Skeletal muscle tissue (tissue), 4 donors: ENCODE results near the gene RAB22A. TPM values are rescaled to one million over a fixed set of nuclear protein-coding genes. Genes with fewer than 3 reads are reported as not detected.
A peak's percentile ranks its signal among the peaks of the same experiment; 100 is the strongest.

ENCODE experiments used
- H3K27ac ChIP-seq: one replicate; pipeline ENCODE4 v1.7.0; 2013; ENCODE audit warnings: mild to moderate bottlenecking, low read depth, low read length, inconsistent platforms
- H3K27me3 ChIP-seq, 3 donors: one replicate each; pipeline ENCODE4 v1.7.0; 2013; ENCODE audit warnings: low read length in 3 of 3; ENCODE audit not compliant: control insufficient read depth in 3 of 3, insufficient read depth in 3 of 3
- H3K36me3 ChIP-seq, 3 donors: one replicate each; pipeline ENCODE4 v1.7.0; 2013; ENCODE audit warnings: low read length in 3 of 3; ENCODE audit not compliant: control insufficient read depth in 3 of 3, insufficient read depth in 3 of 3
- H3K4me1 ChIP-seq, 3 donors: one replicate each; pipeline ENCODE4 v1.7.0; 2013; ENCODE audit warnings: low read length in 3 of 3, mild to moderate bottlenecking in 3 of 3; ENCODE audit not compliant: control insufficient read depth in 3 of 3, insufficient read depth in 3 of 3
- H3K4me3 ChIP-seq, 3 donors: one replicate each; pipeline ENCODE4 v1.7.0; 2013; ENCODE audit warnings: low read length in 3 of 3
- H3K9ac ChIP-seq, 3 donors: one replicate each; pipeline ENCODE4 v1.7.0; 2013; ENCODE audit warnings: low read length in 3 of 3, mild to moderate bottlenecking in 3 of 3, moderate library complexity in 2 of 3, low read depth in 1 of 3
- H3K9me3 ChIP-seq, 3 donors: one replicate each; pipeline ENCODE4 v1.7.0; 2013; ENCODE audit warnings: low read length in 3 of 3; ENCODE audit not compliant: control insufficient read depth in 3 of 3
- total RNA-seq: library from RNA; depleted of rRNA; stranded (reverse); fragments of >200 nt; gene quantifications from one replicate; pipeline ENCODE4 v1.2.3, GENCODE V29; 2014
- donor health status: Osteomylitis.

The RAB22A gene
- total RNA-seq, 1 donor from 2014 or later, result 10.4 TPM

GRCh38 chr20:58390659-58391035 is 81.1 kb downstream of the RAB22A start:
- Histone ChIP-seq H3K4me3 (peak overlapping the region; percentile 81 to 98 (median 90)), H3K27me3 (no peaks in the 10 kb centered on the region), H3K27ac (no peak overlapping the region), H3K4me1 (peaks cover 25 to 37% (median 29%) of the 10 kb centered on the region in 3 donors), H3K9me3 (peaks cover 0 to 2% (median 0%) of the 10 kb centered on the region in 3 donors), H3K36me3 (peaks cover 0 to 5% (median 5%) of the 10 kb centered on the region in 3 donors), H3K9ac (no peak overlapping the region)

- Histone ChIP-seq H3K9me3 (peaks cover 0 to 2% (median 0%) of the 10 kb centered on the region in 3 donors), H3K4me3 (no peak overlapping the region), H3K36me3 (peaks cover 0 to 5% (median 5%) of the 10 kb centered on the region in 3 donors), H3K27ac (no peak overlapping the region), H3K27me3 (no peaks in the 10 kb centered on the region), H3K9ac (no peak overlapping the region), H3K4me1 (peaks cover 29 to 43% (median 30%) of the 10 kb centered on the region in 3 donors)
These were observed 82.8 kb downstream of the RAB22A start for GRCh38 chr20:58392286-58392685.

GRCh38 chr20:58393299-58393698 is 83.8 kb downstream of the RAB22A start:
- H3K36me3 ChIP-seq, result peaks cover 0 to 5% (median 5%) of the 10 kb centered on the region in 3 donors
- H3K9ac ChIP-seq, result no peak overlapping the region
- no peak overlapping the region for H3K27ac ChIP-seq

GRCh38 chr20:58394801-58395200 is 85.3 kb downstream of the RAB22A start:
- Histone ChIP-seq H3K27ac (no peak overlapping the region), H3K4me1 (peaks cover 37 to 48% (median 39%) of the 10 kb centered on the region in 3 donors)

More at GRCh38 chr20:58393299-58393698, 83.8 kb downstream of the RAB22A start:
- H3K4me1 ChIP-seq, result peaks cover 35 to 48% (median 36%) of the 10 kb centered on the region in 3 donors
- H3K27me3 ChIP-seq, result no peaks in the 10 kb centered on the region
- H3K9me3 ChIP-seq, result no peaks in the 10 kb centered on the region
- H3K4me3 ChIP-seq, result no peak overlapping the region

GRCh38 chr20:58395604-58396003 is 86.1 kb downstream of the RAB22A start:
- Histone ChIP-seq H3K9ac (no peak overlapping the region), H3K27me3 (no peaks in the 10 kb centered on the region), H3K36me3 (peaks cover 0 to 2% (median 1%) of the 10 kb centered on the region in 3 donors), H3K9me3 (no peaks in the 10 kb centered on the region), H3K27ac (no peak overlapping the region), H3K4me3 (no peak overlapping the region), H3K4me1 (peaks cover 29 to 43% (median 34%) of the 10 kb centered on the region in 3 donors)

More at GRCh38 chr20:58394801-58395200, 85.3 kb downstream of the RAB22A start:
- H3K4me3 ChIP-seq, result no peak overlapping the region
- H3K27me3 ChIP-seq, result no peaks in the 10 kb centered on the region
- H3K36me3 ChIP-seq, result peaks cover 0 to 5% (median 5%) of the 10 kb centered on the region in 3 donors
- H3K9me3 ChIP-seq, result no peaks in the 10 kb centered on the region
- no peak overlapping the region for H3K9ac ChIP-seq

GRCh38 chr20:58397429-58397828 is 87.9 kb downstream of the RAB22A start:
- peaks cover 19 to 38% (median 20%) of the 10 kb centered on the region in 3 donors for H3K4me1 ChIP-seq
- H3K27ac ChIP-seq, result no peak overlapping the region
- no peak overlapping the region for H3K9ac ChIP-seq
- no peaks in the 10 kb centered on the region for H3K27me3 ChIP-seq
- no peaks in the 10 kb centered on the region for H3K36me3 ChIP-seq
- H3K9me3 ChIP-seq, result no peaks in the 10 kb centered on the region
- H3K4me3 ChIP-seq, result no peak overlapping the region

- Histone ChIP-seq H3K36me3 (no peaks in the 10 kb centered on the region), H3K4me3 (peak overlapping the region in 1 of 3 donors; percentile 17), H3K27me3 (no peaks in the 10 kb centered on the region), H3K4me1 (peaks cover 17 to 31% (median 20%) of the 10 kb centered on the region in 3 donors), H3K9ac (peak overlapping the region in 1 of 3 donors; percentile 36), H3K9me3 (no peaks in the 10 kb centered on the region), H3K27ac (no peak overlapping the region)
These were observed 88.7 kb downstream of the RAB22A start for GRCh38 chr20:58398254-58398653.

- Histone ChIP-seq H3K4me1 (peaks cover 15 to 38% (median 21%) of the 10 kb centered on the region in 3 donors), H3K27me3 (no peaks in the 10 kb centered on the region), H3K4me3 (no peak overlapping the region), H3K36me3 (no peaks in the 10 kb centered on the region), H3K9me3 (no peaks in the 10 kb centered on the region), H3K27ac (no peak overlapping the region), H3K9ac (no peak overlapping the region)
These were observed 90.4 kb downstream of the RAB22A start for GRCh38 chr20:58399926-58400325.

- H3K27me3 ChIP-seq, result no peaks in the 10 kb centered on the region
- H3K36me3 ChIP-seq, result no peaks in the 10 kb centered on the region
- H3K9ac ChIP-seq, result no peak overlapping the region
- H3K4me1 ChIP-seq, result peaks cover 20 to 44% (median 29%) of the 10 kb centered on the region in 3 donors
- no peak overlapping the region for H3K4me3 ChIP-seq
- H3K9me3 ChIP-seq, result no peaks in the 10 kb centered on the region
- no peak overlapping the region for H3K27ac ChIP-seq
These were observed 91.6 kb downstream of the RAB22A start for GRCh38 chr20:58401162-58401561.

- H3K9ac ChIP-seq, result no peak overlapping the region
- H3K27me3 ChIP-seq, result no peaks in the 10 kb centered on the region
- H3K9me3 ChIP-seq, result no peaks in the 10 kb centered on the region
- no peak overlapping the region for H3K4me3 ChIP-seq
- H3K27ac ChIP-seq, result no peak overlapping the region
- H3K4me1 ChIP-seq, result peaks cover 15 to 43% (median 32%) of the 10 kb centered on the region in 3 donors
- H3K36me3 ChIP-seq, result no peaks in the 10 kb centered on the region
These were observed 92.8 kb downstream of the RAB22A start for GRCh38 chr20:58402305-58402704.
